ENCODE data around the gene GPR78. TPM values are rescaled to one million over a fixed set of nuclear protein-coding genes. Genes with fewer than 3 reads are reported as not detected.

Gene GPR78
- total RNA-seq, 1 experiment from 2014 or later: 3.4 TPM

- H3K79me2 ChIP-seq (ENCODE audit: insufficient read depth, low read length): no peaks in the 10 kb centered on the region
- Mint-ChIP-seq H3K36me3 (ENCODE audit: insufficient read depth in 1 of 3, low read depth in 3 of 3) (no peaks in the 10 kb centered on the region), H3K9me3 (no peaks in the 10 kb centered on the region; a peak in 1 of 5 replicates), H3K4me3 (no peak overlapping the region), H3K27ac (peak overlapping the region in 1 of 3 experiments; percentile 66; a peak in 1 of 7 replicates), H3K4me1 (peaks cover 20 to 31% of the 10 kb centered on the region in 2 experiments), H3K27me3 (ENCODE audit: low read depth) (no peaks in the 10 kb centered on the region; the same call in none of the 2 replicates)
- H4K8ac ChIP-seq (replicated peaks; ENCODE audit: insufficient read length, low read depth, low read length): no peak overlapping the region
- H3K56ac ChIP-seq (ENCODE audit: insufficient read length, low read depth, low read length): no peak overlapping the region
- no peak overlapping the region for H2BK15ac ChIP-seq (ENCODE audit: low read depth, low read length)
- no peak overlapping the region for H4K5ac ChIP-seq (ENCODE audit: insufficient read length, low read depth, low read length)
- TF ChIP-seq, protein P1, sequence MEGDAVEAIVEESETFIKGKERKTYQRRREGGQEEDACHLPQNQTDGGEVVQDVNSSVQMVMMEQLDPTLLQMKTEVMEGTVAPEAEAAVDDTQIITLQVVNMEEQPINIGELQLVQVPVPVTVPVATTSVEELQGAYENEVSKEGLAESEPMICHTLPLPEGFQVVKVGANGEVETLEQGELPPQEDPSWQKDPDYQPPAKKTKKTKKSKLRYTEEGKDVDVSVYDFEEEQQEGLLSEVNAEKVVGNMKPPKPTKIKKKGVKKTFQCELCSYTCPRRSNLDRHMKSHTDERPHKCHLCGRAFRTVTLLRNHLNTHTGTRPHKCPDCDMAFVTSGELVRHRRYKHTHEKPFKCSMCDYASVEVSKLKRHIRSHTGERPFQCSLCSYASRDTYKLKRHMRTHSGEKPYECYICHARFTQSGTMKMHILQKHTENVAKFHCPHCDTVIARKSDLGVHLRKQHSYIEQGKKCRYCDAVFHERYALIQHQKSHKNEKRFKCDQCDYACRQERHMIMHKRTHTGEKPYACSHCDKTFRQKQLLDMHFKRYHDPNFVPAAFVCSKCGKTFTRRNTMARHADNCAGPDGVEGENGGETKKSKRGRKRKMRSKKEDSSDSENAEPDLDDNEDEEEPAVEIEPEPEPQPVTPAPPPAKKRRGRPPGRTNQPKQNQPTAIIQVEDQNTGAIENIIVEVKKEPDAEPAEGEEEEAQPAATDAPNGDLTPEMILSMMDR (conservative IDR thresholded peaks at IDR 0.05): no peak
- H3K18ac ChIP-seq (ENCODE audit: insufficient read length, low read depth, low read length): no peak overlapping the region
- no peak overlapping the region for H2AK5ac ChIP-seq (ENCODE audit: insufficient read length, low read length)
- H4K91ac ChIP-seq (ENCODE audit: insufficient read length, low read depth, low read length): no peak overlapping the region
- H3K4me2 ChIP-seq (ENCODE audit: insufficient read depth, insufficient read length, low read length): no peak overlapping the region
- H3K23me2 ChIP-seq (ENCODE audit: insufficient read length, low read depth, low read length, poor library complexity, severe bottlenecking): no peaks in the 10 kb centered on the region
- no peak overlapping the region for H2BK20ac ChIP-seq (ENCODE audit: low read depth, low read length, poor library complexity, severe bottlenecking)
- no peaks in the 10 kb centered on the region for H3K9me3 ChIP-seq (ENCODE audit: control insufficient read depth, low read depth, low read length)
- H3K4me1 ChIP-seq (ENCODE audit: insufficient read depth, low read length): no peaks in the 10 kb centered on the region
- H3K27ac ChIP-seq (ENCODE audit: insufficient read length, low read depth, low read length): no peak overlapping the region
- H2BK120ac ChIP-seq (ENCODE audit: low read depth, low read length, poor library complexity, severe bottlenecking): no peak overlapping the region
- peaks cover 2% of the 10 kb centered on the region for H4K20me1 ChIP-seq (ENCODE audit: control insufficient read depth, insufficient read depth, insufficient read length)
- H2BK5ac ChIP-seq (ENCODE audit: insufficient read length, low read length): no peak overlapping the region
- DNase-seq: no peak
- H2AFZ ChIP-seq (ENCODE audit: low read length): no peak overlapping the region
- H3K4ac ChIP-seq (ENCODE audit: low read depth, low read length): no peak overlapping the region
- no peak overlapping the region for H3K23ac ChIP-seq (ENCODE audit: insufficient read length, low read depth, low read length)
- H3T11ph ChIP-seq (ENCODE audit: low read length): no peak overlapping the region
- no peak overlapping the region for H3K14ac ChIP-seq (ENCODE audit: insufficient read depth, low read length)
- no peak overlapping the region for H3K9ac ChIP-seq (ENCODE audit: extremely low read depth, insufficient read length, low read length)
- no peaks in the 10 kb centered on the region for H3K79me1 ChIP-seq (ENCODE audit: insufficient read depth, low read depth, low read length, poor library complexity, severe bottlenecking)
- WGBS (ENCODE audit: extremely low coverage, insufficient read length, low lambda C conversion rate): no CpG with 5 or more reads among the region's 8 CpGs
- no peaks in the 10 kb centered on the region for H3K27me3 ChIP-seq (ENCODE audit: insufficient read depth, low read length)
- no peak overlapping the region for H2BK12ac ChIP-seq (ENCODE audit: insufficient read length, low read depth, low read length)
Observed at GRCh38 chr4:8552581-8553205, 27.5 kb upstream of the GPR78 start.
